BE2C (cell line): Measurements from ENCODE around the gene ICAM2.

Experiments
- DNase-seq: peaks from one replicate; pipeline ENCODE4 v3.0.0-alpha.2; 2020
- H3K27me3 ChIP-seq: fragments of 250-450 bp; sonication (Bioruptor Pico); 2 replicates; pipeline ENCODE4 v1.5.1; 2020; ENCODE audit warnings: mild to moderate bottlenecking
- H3K36me3 ChIP-seq: fragments of 250-450 bp; sonication (Bioruptor Pico); 2 replicates; pipeline ENCODE4 v1.5.1; 2020; ENCODE audit warnings: mild to moderate bottlenecking
- H3K4me1 ChIP-seq: fragments of 250-450 bp; sonication (Bioruptor Pico); 2 replicates; pipeline ENCODE4 v1.5.1; 2020
- H3K4me3 ChIP-seq: 2 replicates; pipeline ENCODE4 v1.5.1; 2011; ENCODE audit warnings: low read depth, low read length
- H3K9me3 ChIP-seq: fragments of 250-450 bp; sonication (Bioruptor Pico); 2 replicates; pipeline ENCODE4 v1.5.1; 2020
- TF ChIP-seq, protein P1 (sequence below): IDR thresholded peaks from 2 replicates; pipeline ENCODE4 v1.5.1; 2012; ENCODE audit warnings: mild to moderate bottlenecking, low read depth, low read length

ICAM2 gene

GRCh38 chr17:63989622-63990345 is 30.6 kb downstream of the ICAM2 start:
- no peak for DNase-seq
- no peaks in the 10 kb centered on the region for H3K36me3 ChIP-seq
- TF ChIP-seq, protein P1, sequence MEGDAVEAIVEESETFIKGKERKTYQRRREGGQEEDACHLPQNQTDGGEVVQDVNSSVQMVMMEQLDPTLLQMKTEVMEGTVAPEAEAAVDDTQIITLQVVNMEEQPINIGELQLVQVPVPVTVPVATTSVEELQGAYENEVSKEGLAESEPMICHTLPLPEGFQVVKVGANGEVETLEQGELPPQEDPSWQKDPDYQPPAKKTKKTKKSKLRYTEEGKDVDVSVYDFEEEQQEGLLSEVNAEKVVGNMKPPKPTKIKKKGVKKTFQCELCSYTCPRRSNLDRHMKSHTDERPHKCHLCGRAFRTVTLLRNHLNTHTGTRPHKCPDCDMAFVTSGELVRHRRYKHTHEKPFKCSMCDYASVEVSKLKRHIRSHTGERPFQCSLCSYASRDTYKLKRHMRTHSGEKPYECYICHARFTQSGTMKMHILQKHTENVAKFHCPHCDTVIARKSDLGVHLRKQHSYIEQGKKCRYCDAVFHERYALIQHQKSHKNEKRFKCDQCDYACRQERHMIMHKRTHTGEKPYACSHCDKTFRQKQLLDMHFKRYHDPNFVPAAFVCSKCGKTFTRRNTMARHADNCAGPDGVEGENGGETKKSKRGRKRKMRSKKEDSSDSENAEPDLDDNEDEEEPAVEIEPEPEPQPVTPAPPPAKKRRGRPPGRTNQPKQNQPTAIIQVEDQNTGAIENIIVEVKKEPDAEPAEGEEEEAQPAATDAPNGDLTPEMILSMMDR, result no peak
- H3K4me3 ChIP-seq, result no peak overlapping the region
- no peaks in the 10 kb centered on the region for H3K9me3 ChIP-seq
- peaks cover 7% of the 10 kb centered on the region; the same call in 1 of the 2 replicates for H3K27me3 ChIP-seq
- no peaks in the 10 kb centered on the region for H3K4me1 ChIP-seq

DNA sequence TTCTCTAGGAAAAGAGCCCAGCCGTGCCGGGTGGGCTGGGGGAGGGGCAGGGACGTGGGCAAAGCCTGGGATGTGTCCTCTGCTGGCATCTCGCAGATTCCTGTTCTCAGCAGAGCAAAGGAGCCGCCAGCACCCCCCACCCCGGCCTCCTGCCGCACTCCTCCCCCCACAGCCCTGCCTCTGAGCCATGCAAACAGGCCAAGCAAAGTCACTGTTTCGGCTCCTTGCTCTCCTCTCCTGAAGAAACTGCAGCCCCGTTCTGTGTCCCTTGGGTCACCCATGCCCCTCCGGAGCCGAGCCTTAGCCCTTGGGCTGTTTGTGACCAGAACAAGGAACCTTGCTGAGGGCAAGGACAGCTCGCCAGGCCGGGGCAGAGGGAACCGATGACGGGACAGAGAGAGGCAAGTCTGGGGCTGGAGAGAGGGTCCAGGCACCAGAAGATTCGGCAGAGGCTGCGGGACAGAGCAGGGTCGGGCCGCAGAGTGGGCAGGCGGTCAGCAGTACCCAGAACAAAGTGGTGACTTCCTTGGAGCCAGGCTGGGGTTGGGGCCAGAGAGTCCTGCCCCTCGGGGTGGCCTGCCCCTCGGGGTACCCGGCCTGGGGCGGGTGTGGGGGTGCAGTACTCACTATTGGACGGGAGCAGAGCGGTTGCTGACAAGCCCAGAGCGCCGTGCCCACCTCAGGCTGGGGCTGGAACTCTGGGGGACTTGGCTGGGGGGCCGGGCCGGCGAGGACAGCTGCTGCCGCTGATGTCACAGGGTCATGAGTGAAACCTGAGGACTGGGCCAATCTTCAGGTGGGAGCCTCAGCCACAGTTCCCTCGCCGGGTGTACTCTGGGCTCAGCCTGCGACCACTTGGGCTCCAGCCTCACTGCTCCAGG is 31.5 kb downstream of the ICAM2 start:
- H3K4me1 ChIP-seq, result no peaks in the 10 kb centered on the region
- no peaks in the 10 kb centered on the region for H3K9me3 ChIP-seq
- H3K27me3 ChIP-seq, result peaks cover 7% of the 10 kb centered on the region; the same call in 1 of the 2 replicates
- DNase-seq, result no peak
- no peaks in the 10 kb centered on the region for H3K36me3 ChIP-seq
- H3K4me3 ChIP-seq, result no peak overlapping the region
- TF ChIP-seq, protein P1, result no peak

DNA sequence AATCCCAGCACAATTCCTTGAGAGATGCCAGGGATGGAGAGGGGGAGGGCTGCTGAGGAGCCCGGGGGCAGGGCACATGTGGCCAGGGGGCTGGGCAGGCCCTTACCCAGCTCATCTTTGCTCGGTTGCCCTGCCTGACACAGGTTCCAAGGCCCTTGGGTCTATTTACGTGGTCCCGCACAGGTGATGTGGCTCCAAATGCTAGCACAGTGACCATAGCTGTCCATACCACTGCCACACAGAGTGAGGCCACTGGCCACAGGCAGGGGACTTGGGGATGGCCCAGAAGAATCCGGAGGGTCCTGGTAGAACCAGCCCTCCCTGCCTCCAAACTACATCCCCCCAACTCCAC is 32.3 kb downstream of the ICAM2 start:
- Histone ChIP-seq H3K9me3 (no peaks in the 10 kb centered on the region), H3K4me1 (no peaks in the 10 kb centered on the region), H3K36me3 (no peaks in the 10 kb centered on the region), H3K4me3 (no peak overlapping the region), H3K27me3 (peaks cover 5% of the 10 kb centered on the region; the same call in 1 of the 2 replicates)
- DNase-seq, result no peak
- TF ChIP-seq, protein P1, result no peak

GRCh38 chr17:63987221-63988126 is 33.0 kb downstream of the ICAM2 start:
- TF ChIP-seq, protein P1, result no peak
- H3K27me3 ChIP-seq, result peaks cover 2% of the 10 kb centered on the region; the same call in 1 of the 2 replicates
- H3K9me3 ChIP-seq, result no peaks in the 10 kb centered on the region
- H3K4me1 ChIP-seq, result no peaks in the 10 kb centered on the region
- no peak for DNase-seq
- H3K4me3 ChIP-seq, result no peak overlapping the region
- H3K36me3 ChIP-seq, result no peaks in the 10 kb centered on the region

- DNase-seq, result no peak
- H3K4me1 ChIP-seq, result no peaks in the 10 kb centered on the region
- no peaks in the 10 kb centered on the region for H3K36me3 ChIP-seq
- H3K4me3 ChIP-seq, result no peak overlapping the region
- no peaks in the 10 kb centered on the region; the same call in 1 of the 2 replicates for H3K27me3 ChIP-seq
- H3K9me3 ChIP-seq, result no peaks in the 10 kb centered on the region
- TF ChIP-seq, protein P1, result no peak
Observed at GRCh38 chr17:63986821-63987220, 33.6 kb downstream of the ICAM2 start.
